HL-60 (cell line): ENCODE measurements around the gene MTFR1L.

Source experiments
- DNase-seq, 2 experiments: peaks; one replicate each; pipeline ENCODE4 v3.0.0-alpha.2; 2010 to 2020; ENCODE audit warnings: low read depth in 1 of 2, low spot score in 1 of 2
- H3K27ac ChIP-seq: fragments of 250-450 bp; sonication (Bioruptor Pico); replicated peaks from 2 replicates; pipeline ENCODE4 v1.5.1; 2020; ENCODE audit warnings: mild to moderate bottlenecking, moderate library complexity
- H3K27me3 ChIP-seq: fragments of 250-450 bp; sonication (Bioruptor Pico); 2 replicates; pipeline ENCODE4 v1.5.1; 2021; ENCODE audit warnings: mild to moderate bottlenecking, moderate library complexity; ENCODE audit not compliant: insufficient read depth, poor library complexity, severe bottlenecking
- H3K4me3 ChIP-seq: replicated peaks from 2 replicates; pipeline ENCODE4 v1.5.1; 2011; ENCODE audit warnings: mild to moderate bottlenecking, control low read depth, low read length; ENCODE audit not compliant: insufficient read depth
- GABPA ChIP-seq: IDR thresholded peaks from 2 replicates; pipeline ENCODE4 v1.6.1; 2012; ENCODE audit warnings: low read depth
- POLR2AphosphoS5 ChIP-seq: IDR thresholded peaks from 2 replicates; pipeline ENCODE4 v1.6.1; 2012; ENCODE audit warnings: low read depth
- SPI1 ChIP-seq: IDR thresholded peaks from 2 replicates; pipeline ENCODE4 v1.6.1; 2012; ENCODE audit warnings: low read depth, mild to moderate bottlenecking, borderline replicate concordance
- TF ChIP-seq, protein P1 (sequence below): IDR thresholded peaks from one replicate; pipeline ENCODE4 v1.5.1; 2011; ENCODE audit warnings: low read length, control low read depth, inconsistent platforms; ENCODE audit not compliant: insufficient read depth
- TF ChIP-seq, protein P2 (sequence below): IDR thresholded peaks from 2 replicates; pipeline ENCODE4 v1.6.1; 2012; ENCODE audit warnings: low read depth; ENCODE audit not compliant: insufficient replicate concordance

Gene MTFR1L

DNA sequence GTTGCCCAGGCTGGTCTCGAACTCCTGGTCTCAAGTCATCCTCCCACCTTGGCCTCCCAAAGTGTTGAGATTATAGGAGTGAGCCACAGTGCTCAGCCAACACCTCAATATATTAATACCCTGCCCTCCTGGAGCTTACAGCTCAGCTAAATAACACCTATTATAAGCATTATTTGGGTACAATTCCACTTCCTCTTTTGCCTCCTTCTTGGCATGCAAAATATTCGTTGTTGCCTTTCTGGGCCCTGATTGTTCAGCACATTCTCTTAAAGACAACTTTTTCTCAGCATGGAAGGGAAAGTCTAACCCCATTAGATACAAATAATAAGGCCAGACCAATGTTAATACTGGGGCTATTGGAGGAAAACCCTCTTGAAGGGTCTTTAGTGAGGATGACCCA, 53.0 kb downstream of the MTFR1L start:
- H3K27ac ChIP-seq: no peak overlapping the region
- no peaks in the 10 kb centered on the region for H3K27me3 ChIP-seq
- no peak overlapping the region for H3K4me3 ChIP-seq
- no peak for DNase-seq
- peak; percentile 96 for TF ChIP-seq SPI1
- TF ChIP-seq, protein P1, sequence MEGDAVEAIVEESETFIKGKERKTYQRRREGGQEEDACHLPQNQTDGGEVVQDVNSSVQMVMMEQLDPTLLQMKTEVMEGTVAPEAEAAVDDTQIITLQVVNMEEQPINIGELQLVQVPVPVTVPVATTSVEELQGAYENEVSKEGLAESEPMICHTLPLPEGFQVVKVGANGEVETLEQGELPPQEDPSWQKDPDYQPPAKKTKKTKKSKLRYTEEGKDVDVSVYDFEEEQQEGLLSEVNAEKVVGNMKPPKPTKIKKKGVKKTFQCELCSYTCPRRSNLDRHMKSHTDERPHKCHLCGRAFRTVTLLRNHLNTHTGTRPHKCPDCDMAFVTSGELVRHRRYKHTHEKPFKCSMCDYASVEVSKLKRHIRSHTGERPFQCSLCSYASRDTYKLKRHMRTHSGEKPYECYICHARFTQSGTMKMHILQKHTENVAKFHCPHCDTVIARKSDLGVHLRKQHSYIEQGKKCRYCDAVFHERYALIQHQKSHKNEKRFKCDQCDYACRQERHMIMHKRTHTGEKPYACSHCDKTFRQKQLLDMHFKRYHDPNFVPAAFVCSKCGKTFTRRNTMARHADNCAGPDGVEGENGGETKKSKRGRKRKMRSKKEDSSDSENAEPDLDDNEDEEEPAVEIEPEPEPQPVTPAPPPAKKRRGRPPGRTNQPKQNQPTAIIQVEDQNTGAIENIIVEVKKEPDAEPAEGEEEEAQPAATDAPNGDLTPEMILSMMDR: no peak

DNA sequence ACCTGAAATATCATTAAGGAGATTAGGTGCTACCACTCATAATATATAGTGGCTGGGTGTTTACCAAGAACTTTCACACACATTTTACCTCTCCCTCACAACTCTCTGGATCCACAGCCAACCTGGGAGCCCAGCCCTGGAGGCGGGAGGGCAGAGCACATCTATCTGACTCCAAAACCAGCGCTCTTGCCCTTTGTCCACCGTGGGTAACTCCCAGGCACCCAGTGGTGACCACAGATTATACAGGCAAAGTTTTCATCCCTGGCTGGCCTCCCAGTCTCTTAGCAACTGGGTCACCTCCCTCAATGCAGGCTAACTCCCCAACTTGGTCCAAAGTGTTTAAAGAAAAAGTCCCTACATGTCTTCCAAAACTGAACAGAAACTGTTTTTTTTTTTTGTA, 53.4 kb downstream of the MTFR1L start:
- no peak for TF ChIP-seq POLR2AphosphoS5
- TF ChIP-seq SPI1: no peak
- TF ChIP-seq GABPA: no peak
- TF ChIP-seq, protein P1: no peak
- TF ChIP-seq, protein P2, sequence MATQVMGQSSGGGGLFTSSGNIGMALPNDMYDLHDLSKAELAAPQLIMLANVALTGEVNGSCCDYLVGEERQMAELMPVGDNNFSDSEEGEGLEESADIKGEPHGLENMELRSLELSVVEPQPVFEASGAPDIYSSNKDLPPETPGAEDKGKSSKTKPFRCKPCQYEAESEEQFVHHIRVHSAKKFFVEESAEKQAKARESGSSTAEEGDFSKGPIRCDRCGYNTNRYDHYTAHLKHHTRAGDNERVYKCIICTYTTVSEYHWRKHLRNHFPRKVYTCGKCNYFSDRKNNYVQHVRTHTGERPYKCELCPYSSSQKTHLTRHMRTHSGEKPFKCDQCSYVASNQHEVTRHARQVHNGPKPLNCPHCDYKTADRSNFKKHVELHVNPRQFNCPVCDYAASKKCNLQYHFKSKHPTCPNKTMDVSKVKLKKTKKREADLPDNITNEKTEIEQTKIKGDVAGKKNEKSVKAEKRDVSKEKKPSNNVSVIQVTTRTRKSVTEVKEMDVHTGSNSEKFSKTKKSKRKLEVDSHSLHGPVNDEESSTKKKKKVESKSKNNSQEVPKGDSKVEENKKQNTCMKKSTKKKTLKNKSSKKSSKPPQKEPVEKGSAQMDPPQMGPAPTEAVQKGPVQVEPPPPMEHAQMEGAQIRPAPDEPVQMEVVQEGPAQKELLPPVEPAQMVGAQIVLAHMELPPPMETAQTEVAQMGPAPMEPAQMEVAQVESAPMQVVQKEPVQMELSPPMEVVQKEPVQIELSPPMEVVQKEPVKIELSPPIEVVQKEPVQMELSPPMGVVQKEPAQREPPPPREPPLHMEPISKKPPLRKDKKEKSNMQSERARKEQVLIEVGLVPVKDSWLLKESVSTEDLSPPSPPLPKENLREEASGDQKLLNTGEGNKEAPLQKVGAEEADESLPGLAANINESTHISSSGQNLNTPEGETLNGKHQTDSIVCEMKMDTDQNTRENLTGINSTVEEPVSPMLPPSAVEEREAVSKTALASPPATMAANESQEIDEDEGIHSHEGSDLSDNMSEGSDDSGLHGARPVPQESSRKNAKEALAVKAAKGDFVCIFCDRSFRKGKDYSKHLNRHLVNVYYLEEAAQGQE: no peak
- Histone ChIP-seq H3K4me3 (no peak overlapping the region), H3K27ac (no peak overlapping the region)

DNA sequence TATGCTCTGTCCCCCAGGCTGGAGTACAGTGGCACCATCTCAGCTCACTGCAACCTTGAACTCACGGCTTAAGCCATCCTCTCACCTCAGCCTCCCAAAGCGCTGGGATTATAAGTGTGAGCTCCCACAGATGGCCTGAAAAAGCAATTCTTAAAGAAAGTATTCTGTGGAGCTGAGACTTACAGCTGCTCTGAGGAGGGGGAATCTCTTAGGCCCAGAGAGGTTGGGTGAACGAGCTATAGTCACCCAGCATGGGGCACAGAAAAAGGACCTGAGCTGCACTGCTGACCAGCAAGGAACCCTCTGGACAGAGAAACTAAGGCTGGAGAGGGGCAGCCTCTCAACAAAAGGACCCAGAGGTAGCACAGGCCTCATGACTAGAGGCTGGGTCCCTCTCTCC, 54.5 kb downstream of the MTFR1L start:
- Histone ChIP-seq H3K27ac (no peak overlapping the region), H3K4me3 (no peak overlapping the region), H3K27me3 (no peaks in the 10 kb centered on the region)
- TF ChIP-seq GABPA (no peak), POLR2AphosphoS5 (no peak), SPI1 (no peak)
- TF ChIP-seq, protein P2: no peak
- TF ChIP-seq, protein P1: no peak
- no peak for DNase-seq

More for the DNA sequence above, 53.4 kb downstream of the MTFR1L start:
- no peaks in the 10 kb centered on the region for H3K27me3 ChIP-seq
- no peak for DNase-seq

DNA sequence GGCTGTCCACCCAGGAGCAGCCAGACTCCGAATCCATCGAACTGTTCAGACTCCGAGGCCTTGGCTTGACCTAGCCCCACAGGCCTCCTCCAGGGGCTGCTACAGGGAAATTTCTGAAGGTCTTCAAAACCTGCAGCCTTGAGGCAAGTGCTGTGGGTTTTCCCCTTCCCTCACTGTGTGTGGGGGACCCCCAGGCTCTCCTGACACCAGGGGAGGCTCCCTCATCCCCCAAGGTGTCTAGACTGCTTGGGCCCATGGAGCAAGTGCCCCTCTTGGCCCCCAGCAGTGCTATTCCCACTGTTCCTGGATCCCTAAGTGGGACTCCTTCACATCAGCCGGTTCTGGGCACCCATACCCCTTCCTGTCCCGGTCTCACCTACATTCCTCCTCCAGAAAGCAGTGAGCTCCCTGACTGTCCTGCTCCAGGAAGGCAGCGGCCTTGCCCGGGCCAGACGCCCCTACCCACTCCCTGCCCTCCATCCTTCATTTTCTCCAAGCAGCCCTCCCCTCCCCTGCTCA, 54.9 kb downstream of the MTFR1L start:
- Histone ChIP-seq H3K27me3 (no peaks in the 10 kb centered on the region), H3K4me3 (no peak overlapping the region; the same call in 1 of the 2 replicates), H3K27ac (no peak overlapping the region)
- TF ChIP-seq POLR2AphosphoS5: no peak
- TF ChIP-seq, protein P1: no peak
- TF ChIP-seq, protein P2: no peak
- TF ChIP-seq GABPA: no peak
- no peak for TF ChIP-seq SPI1
- no peak for DNase-seq
